ENCODE data around the gene OR52N1. TPM values are rescaled to one million over a fixed set of nuclear protein-coding genes. Genes with fewer than 3 reads are reported as not detected.

Gene OR52N1
- total and polyA plus RNA-seq, 2 experiments from 2014 or later, result not detected

Other genes with a start within 250 kb of the OR52N1 start
- gene OR52H1, start 242.7 kb downstream of the OR52N1 start, total RNA-seq (2014; rRNA removed; shearing (Covaris generic)), result 0.28 TPM in 1 of 2 replicates, not detected in the other
- not detected in 2 replicates for gene OR52H1, start 242.7 kb downstream of the OR52N1 start, polyA plus RNA-seq (2016; fragmentation: Nextera tagmentation; extraction: Ambion mirVana)
- not detected in 2 replicates for gene OR52B6, start 210.4 kb downstream of the OR52N1 start, total RNA-seq (2014; rRNA removed; shearing (Covaris generic))
- gene OR52B6, start 210.4 kb downstream of the OR52N1 start, polyA plus RNA-seq (2016; fragmentation: Nextera tagmentation; extraction: Ambion mirVana), result not detected in 2 replicates
- 49.0 and 50.8 TPM in 2 replicates for gene TRIM6, start 194.6 kb downstream of the OR52N1 start, total RNA-seq (2014; rRNA removed; shearing (Covaris generic))
- 24.3 and 26.4 TPM in 2 replicates for gene TRIM6, start 194.6 kb downstream of the OR52N1 start, polyA plus RNA-seq (2016; fragmentation: Nextera tagmentation; extraction: Ambion mirVana)
- gene TRIM34, start 166.3 kb downstream of the OR52N1 start, total RNA-seq (2014; rRNA removed; shearing (Covaris generic)), result 1.1 and 2.6 TPM in 2 replicates
- gene TRIM34, start 166.3 kb downstream of the OR52N1 start, polyA plus RNA-seq (2016; fragmentation: Nextera tagmentation; extraction: Ambion mirVana), result 0.57 and 1.9 TPM in 2 replicates
- gene TRIM5, start 106.2 kb downstream of the OR52N1 start, total RNA-seq (2014; rRNA removed; shearing (Covaris generic)), result 17.7 and 20.8 TPM in 2 replicates
- 16.1 and 21.0 TPM in 2 replicates for gene TRIM5, start 106.2 kb downstream of the OR52N1 start, polyA plus RNA-seq (2016; fragmentation: Nextera tagmentation; extraction: Ambion mirVana)
- gene TRIM22, start 101.5 kb downstream of the OR52N1 start, total RNA-seq (2014; rRNA removed; shearing (Covaris generic)), result 30.9 and 41.1 TPM in 2 replicates
- 17.8 and 23.9 TPM in 2 replicates for gene TRIM22, start 101.5 kb downstream of the OR52N1 start, polyA plus RNA-seq (2016; fragmentation: Nextera tagmentation; extraction: Ambion mirVana)
- gene OR56B1, start 54.8 kb downstream of the OR52N1 start, total RNA-seq (2014; rRNA removed; shearing (Covaris generic)), result 0.28 TPM in 1 of 2 replicates, not detected in the other
- not detected in 2 replicates for gene OR56B1, start 54.8 kb downstream of the OR52N1 start, polyA plus RNA-seq (2016; fragmentation: Nextera tagmentation; extraction: Ambion mirVana)
- 0.27 TPM in 1 of 2 replicates, not detected in the other for gene OR52N4, start 37.0 kb downstream of the OR52N1 start, total RNA-seq (2014; rRNA removed; shearing (Covaris generic))
- gene OR52N4, start 37.0 kb downstream of the OR52N1 start, polyA plus RNA-seq (2016; fragmentation: Nextera tagmentation; extraction: Ambion mirVana), result not detected in 2 replicates
- gene OR52N5, start 7.9 kb downstream of the OR52N1 start, total RNA-seq (2014; rRNA removed; shearing (Covaris generic)), result not detected in 2 replicates
- gene OR52N5, start 7.9 kb downstream of the OR52N1 start, polyA plus RNA-seq (2016; fragmentation: Nextera tagmentation; extraction: Ambion mirVana), result not detected in 2 replicates
- gene OR52N2, start 17.7 kb upstream of the OR52N1 start, total RNA-seq (2014; rRNA removed; shearing (Covaris generic)), result 0.89 TPM in 1 of 2 replicates, not detected in the other
- 0.19 and 0.43 TPM in 2 replicates for gene OR52N2, start 17.7 kb upstream of the OR52N1 start, polyA plus RNA-seq (2016; fragmentation: Nextera tagmentation; extraction: Ambion mirVana)
- 0.66 TPM in 1 of 2 replicates, not detected in the other for gene OR52E6, start 50.6 kb upstream of the OR52N1 start, total RNA-seq (2014; rRNA removed; shearing (Covaris generic))
- gene OR52E6, start 50.6 kb upstream of the OR52N1 start, polyA plus RNA-seq (2016; fragmentation: Nextera tagmentation; extraction: Ambion mirVana), result not detected in 2 replicates
- 0.21 TPM in 1 of 2 replicates, not detected in the other for gene OR52E8, start 66.4 kb upstream of the OR52N1 start, total RNA-seq (2014; rRNA removed; shearing (Covaris generic))
- not detected in 2 replicates for gene OR52E8, start 66.4 kb upstream of the OR52N1 start, polyA plus RNA-seq (2016; fragmentation: Nextera tagmentation; extraction: Ambion mirVana)
- gene OR52E4, start 89.4 kb upstream of the OR52N1 start, total RNA-seq (2014; rRNA removed; shearing (Covaris generic)), result not detected in 2 replicates
- gene OR52E4, start 89.4 kb upstream of the OR52N1 start, polyA plus RNA-seq (2016; fragmentation: Nextera tagmentation; extraction: Ambion mirVana), result not detected in 2 replicates
- gene OR52E5, start 101.9 kb upstream of the OR52N1 start, total RNA-seq (2014; rRNA removed; shearing (Covaris generic)), result not detected in 2 replicates
- gene OR52E5, start 101.9 kb upstream of the OR52N1 start, polyA plus RNA-seq (2016; fragmentation: Nextera tagmentation; extraction: Ambion mirVana), result not detected in 2 replicates
- gene OR56A3, start 151.0 kb upstream of the OR52N1 start, total RNA-seq (2014; rRNA removed; shearing (Covaris generic)), result not detected in 2 replicates
- not detected in 2 replicates for gene OR56A3, start 151.0 kb upstream of the OR52N1 start, polyA plus RNA-seq (2016; fragmentation: Nextera tagmentation; extraction: Ambion mirVana)
- 1.9 TPM in 1 of 2 replicates, not detected in the other for gene OR56A5, start 177.2 kb upstream of the OR52N1 start, total RNA-seq (2014; rRNA removed; shearing (Covaris generic))
- gene OR56A5, start 177.2 kb upstream of the OR52N1 start, polyA plus RNA-seq (2016; fragmentation: Nextera tagmentation; extraction: Ambion mirVana), result not detected in 2 replicates
- gene OR52L1, start 195.7 kb upstream of the OR52N1 start, total RNA-seq (2014; rRNA removed; shearing (Covaris generic)), result 0.17 TPM in 1 of 2 replicates, not detected in the other
- gene OR52L1, start 195.7 kb upstream of the OR52N1 start, polyA plus RNA-seq (2016; fragmentation: Nextera tagmentation; extraction: Ambion mirVana), result not detected in 2 replicates
- gene OR56A4, start 215.7 kb upstream of the OR52N1 start, total RNA-seq (2014; rRNA removed; shearing (Covaris generic)), result 0.10 and 0.23 TPM in 2 replicates
- gene OR56A4, start 215.7 kb upstream of the OR52N1 start, polyA plus RNA-seq (2016; fragmentation: Nextera tagmentation; extraction: Ambion mirVana), result 0.16 and 0.23 TPM in 2 replicates
- 0.35 and 0.97 TPM in 2 replicates for gene OR56A1, start 239.5 kb upstream of the OR52N1 start, total RNA-seq (2014; rRNA removed; shearing (Covaris generic))
- gene OR56A1, start 239.5 kb upstream of the OR52N1 start, polyA plus RNA-seq (2016; fragmentation: Nextera tagmentation; extraction: Ambion mirVana), result 0.06 and 0.10 TPM in 2 replicates

All from GM23338 (cell line).